Neural cell (in vitro differentiated cells): ENCODE results near the gene DTX1. TPM values are rescaled to one million over a fixed set of nuclear protein-coding genes. Genes with fewer than 3 reads are reported as not detected.

Experiments used
- H2AFZ ChIP-seq: fragments of 200-600, 300-800 bp; sonication (generic), shearing (Covaris generic); 2 replicates; pipeline ENCODE4 v1.6.0; 2014; ENCODE audit warnings: low read depth, mild to moderate bottlenecking, antibody characterized with exemption, low read length, moderate library complexity
- H3F3A ChIP-seq: fragments of 200-600 bp; shearing (Covaris generic); 2 replicates; pipeline ENCODE4 v1.6.1; 2016; ENCODE audit warnings: mild to moderate bottlenecking, moderate library complexity, mixed read lengths, antibody characterized with exemption, low read length; ENCODE audit not compliant: insufficient read depth, poor library complexity, severe bottlenecking
- H3K27ac ChIP-seq: fragments of 200-600, 300-800 bp; sonication (generic), shearing (Covaris generic); 2 replicates; pipeline ENCODE4 v1.5.1; 2014; ENCODE audit warnings: mild to moderate bottlenecking, low read length, moderate library complexity
- H3K27me3 ChIP-seq: fragments of 300-800, 200-600 bp; sonication (generic), shearing (Covaris generic); 2 replicates; pipeline ENCODE4 v1.6.0; 2014; ENCODE audit warnings: mild to moderate bottlenecking, low read depth, low read length, moderate library complexity; ENCODE audit not compliant: insufficient read depth
- H3K36me3 ChIP-seq: fragments of 300-800, 200-600 bp; sonication (generic), shearing (Covaris generic); 2 replicates; pipeline ENCODE4 v1.5.1; 2014; ENCODE audit warnings: mild to moderate bottlenecking, antibody characterized with exemption, low read length, moderate library complexity; ENCODE audit not compliant: insufficient read depth
- H3K4me2 ChIP-seq: fragments of 300-800, 200-600 bp; sonication (generic), shearing (Covaris generic); 2 replicates; pipeline ENCODE4 v1.6.0; 2014; ENCODE audit warnings: mild to moderate bottlenecking, low read length
- H3K4me3 ChIP-seq: fragments of 300-800, 200-600 bp; sonication (generic), shearing (Covaris generic); 2 replicates; pipeline ENCODE4 v1.5.1; 2014; ENCODE audit warnings: mild to moderate bottlenecking, low read length, moderate library complexity
- H3K79me2 ChIP-seq: fragments of 200-600 bp; shearing (Covaris generic); replicated peaks from 2 replicates; pipeline ENCODE4 v1.6.0; 2014; ENCODE audit warnings: mild to moderate bottlenecking, low read length, moderate library complexity; ENCODE audit not compliant: insufficient read depth
- H3K9ac ChIP-seq: fragments of 300-800, 200-600 bp; sonication (generic), shearing (Covaris generic); 2 replicates; pipeline ENCODE4 v1.6.1; 2016; ENCODE audit warnings: mild to moderate bottlenecking, low read length, mixed read lengths
- H3K9me2 ChIP-seq: fragments of 200-600 bp; shearing (Covaris generic); 2 replicates; pipeline ENCODE4 v1.6.1; 2016; ENCODE audit warnings: mild to moderate bottlenecking, low read length, mixed read lengths; ENCODE audit not compliant: insufficient read depth
- H3K9me3 ChIP-seq: fragments of 200-600, 300-800 bp; sonication (generic), shearing (Covaris generic); 2 replicates; pipeline ENCODE4 v1.6.1; 2016; ENCODE audit warnings: mild to moderate bottlenecking, mixed run types, low read length, moderate library complexity, mixed read lengths
- H4K20me1 ChIP-seq: fragments of 200-600 bp; shearing (Covaris generic); 2 replicates; pipeline ENCODE4 v1.6.1; 2016; ENCODE audit warnings: mild to moderate bottlenecking, mixed run types; ENCODE audit not compliant: insufficient read depth
- CTCF ChIP-seq: fragments of 450-650 bp; IDR thresholded peaks from 2 replicates; pipeline ENCODE4 v1.5.1; 2014; ENCODE audit warnings: antibody characterized with exemption, mild to moderate bottlenecking, moderate library complexity; ENCODE audit not compliant: poor library complexity, severe bottlenecking
- EP300 ChIP-seq: fragments of 450-650 bp; conservative IDR thresholded peaks from 2 replicates; pipeline ENCODE4 v1.6.1; 2014; ENCODE audit warnings: antibody characterized with exemption, mild to moderate bottlenecking, moderate library complexity; ENCODE audit not compliant: poor library complexity, severe bottlenecking
- EZH2 ChIP-seq: fragments of 200-600, 300-800 bp; shearing (Covaris generic), sonication (generic); IDR thresholded peaks from 2 replicates; pipeline ENCODE4 v1.6.1; 2014; ENCODE audit warnings: antibody characterized with exemption, low read length, borderline replicate concordance, mild to moderate bottlenecking; ENCODE audit not compliant: insufficient read depth, poor library complexity, severe bottlenecking
- MXI1 ChIP-seq: fragments of 450-650 bp; conservative IDR thresholded peaks from 2 replicates; pipeline ENCODE4 v1.6.1; 2014; ENCODE audit warnings: antibody characterized with exemption, mild to moderate bottlenecking; ENCODE audit not compliant: poor library complexity, severe bottlenecking
- POLR2AphosphoS5 ChIP-seq: IDR thresholded peaks from 2 replicates; pipeline ENCODE4 v1.6.1; 2012
- RAD21 ChIP-seq: fragments of 450-650 bp; conservative IDR thresholded peaks from 2 replicates; pipeline ENCODE4 v1.6.1; 2014; ENCODE audit warnings: antibody characterized with exemption, mild to moderate bottlenecking, moderate library complexity
- REST ChIP-seq: IDR thresholded peaks from 2 replicates; pipeline ENCODE4 v1.6.1; 2012; ENCODE audit warnings: borderline replicate concordance
- SMC3 ChIP-seq: fragments of 450-650 bp; conservative IDR thresholded peaks from 2 replicates; pipeline ENCODE4 v1.6.1; 2014; ENCODE audit warnings: antibody characterized with exemption, mild to moderate bottlenecking, moderate library complexity; ENCODE audit not compliant: poor library complexity
- TAF1 ChIP-seq: IDR thresholded peaks from 2 replicates; pipeline ENCODE4 v1.6.1; 2012; ENCODE audit warnings: low read depth
- polyA plus RNA-seq: library from polyadenylated mRNA; depleted of rRNA; stranded (reverse); fragments of >200 nt; gene quantifications from 2 replicates; pipeline ENCODE4 v1.2.3, GENCODE V29; 2014

DTX1 gene
- polyA plus RNA-seq, 1 donor from 2014 or later, result 30.7 TPM

GRCh38 chr12:113056381-113056630, 224 bp upstream of the DTX1 start:
- no peaks in the 10 kb centered on the region for H3K9me3 ChIP-seq
- peak overlapping the region; percentile 81 for H3K4me3 ChIP-seq
- H3K79me2 ChIP-seq, result peaks cover 23% of the 10 kb centered on the region
- H3K9me2 ChIP-seq, result no peaks in the 10 kb centered on the region
- H3K9ac ChIP-seq, result peak overlapping the region; percentile 93
- H3K36me3 ChIP-seq, result no peaks in the 10 kb centered on the region
- no peak for TF ChIP-seq EP300
- TF ChIP-seq RAD21, result no peak
- no peak for TF ChIP-seq SMC3
- TF ChIP-seq MXI1, result no peak
- TF ChIP-seq EZH2, result no peak
- no peak for TF ChIP-seq REST
- no peak for TF ChIP-seq TAF1
- no peak for TF ChIP-seq CTCF
- no peak for TF ChIP-seq POLR2AphosphoS5
- peak overlapping the region; percentile 91 for H2AFZ ChIP-seq
- peaks cover 4% of the 10 kb centered on the region for H4K20me1 ChIP-seq
- no peaks in the 10 kb centered on the region for H3F3A ChIP-seq
- peak overlapping the region; percentile 33 for H3K4me2 ChIP-seq
- peak overlapping the region; percentile 74 for H3K27ac ChIP-seq
- no peaks in the 10 kb centered on the region for H3K27me3 ChIP-seq

- Histone ChIP-seq H3K9me3 (no peaks in the 10 kb centered on the region), H3K79me2 (peaks cover 23% of the 10 kb centered on the region), H4K20me1 (peaks cover 4% of the 10 kb centered on the region), H3K4me2 (peak overlapping the region; percentile 73), H3K27ac (peak overlapping the region; percentile 74), H3K9me2 (no peaks in the 10 kb centered on the region), H3K4me3 (peak overlapping the region; percentile 81), H3F3A (no peaks in the 10 kb centered on the region), H3K9ac (peak overlapping the region; percentile 93), H3K36me3 (no peaks in the 10 kb centered on the region), H3K27me3 (no peaks in the 10 kb centered on the region), H2AFZ (no peak overlapping the region)
- no peak for TF ChIP-seq RAD21
- TF ChIP-seq EZH2, result no peak
- no peak for TF ChIP-seq SMC3
- TF ChIP-seq TAF1, result no peak
- TF ChIP-seq CTCF, result no peak
- no peak for TF ChIP-seq REST
- TF ChIP-seq MXI1, result no peak
- TF ChIP-seq EP300, result no peak
- TF ChIP-seq POLR2AphosphoS5, result no peak
Observed at GRCh38 chr12:113057565-113058485, 1.3 kb downstream of the DTX1 start.
